Gastrocnemius medialis (tissue), 4 donors: ENCODE data around the gene MBNL2.

Experiments
- POLR2A ChIP-seq, 2 donors: fragments of 450-650 bp; IDR thresholded peaks; one replicate each; pipeline ENCODE4 v1.6.1; 2017; ENCODE audit warnings: antibody characterized with exemption in 2 of 2, mild to moderate bottlenecking in 2 of 2, moderate library complexity in 2 of 2
- TF ChIP-seq, protein P1 (sequence below), 5 experiments: fragments of 450-650 bp in 3 of 5; fragments of 200-600 bp in 2 of 5; sonication (generic) in 2 of 5; IDR thresholded peaks in 4 of 5; conservative IDR thresholded peaks in 1 of 5; 1 replicate in 4 of 5; 2 replicates in 1 of 5; pipeline ENCODE4 v1.5.1; 2016 to 2019; ENCODE audit warnings: antibody characterized with exemption in 5 of 5, mild to moderate bottlenecking in 3 of 5, moderate library complexity in 3 of 5

DNA sequence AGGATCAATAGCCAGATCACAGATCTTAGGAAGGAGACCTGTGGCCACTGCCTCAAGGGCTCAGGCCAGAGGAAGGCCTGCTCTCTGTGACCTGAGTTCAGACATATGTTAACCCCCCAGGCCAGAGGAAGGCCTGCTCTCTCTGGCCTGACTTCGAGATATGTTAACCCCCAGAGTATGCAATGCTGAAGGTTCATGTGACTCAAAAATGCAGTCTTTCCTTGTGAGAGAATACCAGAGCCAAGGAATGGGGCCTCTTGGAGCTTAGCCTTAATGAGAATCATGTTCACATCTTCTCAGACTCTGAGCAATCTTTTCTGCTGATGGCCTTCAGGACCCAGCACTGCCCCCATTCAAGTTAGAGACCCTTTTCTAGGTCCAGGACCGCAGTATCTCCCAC lies 36.7 kb downstream of the MBNL2 start:
- TF ChIP-seq, protein P1, sequence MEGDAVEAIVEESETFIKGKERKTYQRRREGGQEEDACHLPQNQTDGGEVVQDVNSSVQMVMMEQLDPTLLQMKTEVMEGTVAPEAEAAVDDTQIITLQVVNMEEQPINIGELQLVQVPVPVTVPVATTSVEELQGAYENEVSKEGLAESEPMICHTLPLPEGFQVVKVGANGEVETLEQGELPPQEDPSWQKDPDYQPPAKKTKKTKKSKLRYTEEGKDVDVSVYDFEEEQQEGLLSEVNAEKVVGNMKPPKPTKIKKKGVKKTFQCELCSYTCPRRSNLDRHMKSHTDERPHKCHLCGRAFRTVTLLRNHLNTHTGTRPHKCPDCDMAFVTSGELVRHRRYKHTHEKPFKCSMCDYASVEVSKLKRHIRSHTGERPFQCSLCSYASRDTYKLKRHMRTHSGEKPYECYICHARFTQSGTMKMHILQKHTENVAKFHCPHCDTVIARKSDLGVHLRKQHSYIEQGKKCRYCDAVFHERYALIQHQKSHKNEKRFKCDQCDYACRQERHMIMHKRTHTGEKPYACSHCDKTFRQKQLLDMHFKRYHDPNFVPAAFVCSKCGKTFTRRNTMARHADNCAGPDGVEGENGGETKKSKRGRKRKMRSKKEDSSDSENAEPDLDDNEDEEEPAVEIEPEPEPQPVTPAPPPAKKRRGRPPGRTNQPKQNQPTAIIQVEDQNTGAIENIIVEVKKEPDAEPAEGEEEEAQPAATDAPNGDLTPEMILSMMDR (IDR thresholded peaks at IDR 0.05 in 4 of 5, conservative IDR thresholded peaks at IDR 0.05 in 1 of 5), result no peak
- TF ChIP-seq POLR2A (IDR thresholded peaks at IDR 0.05), result no peak
